ENCODE results near the gene ZCCHC12.

DNA sequence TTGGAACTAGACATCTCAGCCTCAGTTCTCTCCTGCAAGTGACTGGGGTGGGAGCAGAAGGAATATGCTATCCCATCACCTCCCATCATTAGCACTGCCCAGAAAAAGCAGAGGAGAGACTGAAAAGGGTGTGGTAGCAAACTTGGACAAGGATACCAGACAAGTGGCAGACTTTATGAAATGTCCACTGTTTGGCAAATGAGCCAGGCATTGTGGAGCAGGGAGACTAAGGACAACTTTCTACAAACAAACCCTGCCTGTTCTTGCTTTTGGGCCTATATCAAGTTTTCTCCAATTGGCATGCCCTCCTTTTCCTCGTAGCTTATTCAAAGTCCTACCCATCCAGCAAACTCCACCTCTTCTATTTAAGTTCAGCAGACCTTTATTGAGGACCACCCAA is 41.6 kb downstream of the ZCCHC12 start:
- TF ChIP-seq, protein P1, sequence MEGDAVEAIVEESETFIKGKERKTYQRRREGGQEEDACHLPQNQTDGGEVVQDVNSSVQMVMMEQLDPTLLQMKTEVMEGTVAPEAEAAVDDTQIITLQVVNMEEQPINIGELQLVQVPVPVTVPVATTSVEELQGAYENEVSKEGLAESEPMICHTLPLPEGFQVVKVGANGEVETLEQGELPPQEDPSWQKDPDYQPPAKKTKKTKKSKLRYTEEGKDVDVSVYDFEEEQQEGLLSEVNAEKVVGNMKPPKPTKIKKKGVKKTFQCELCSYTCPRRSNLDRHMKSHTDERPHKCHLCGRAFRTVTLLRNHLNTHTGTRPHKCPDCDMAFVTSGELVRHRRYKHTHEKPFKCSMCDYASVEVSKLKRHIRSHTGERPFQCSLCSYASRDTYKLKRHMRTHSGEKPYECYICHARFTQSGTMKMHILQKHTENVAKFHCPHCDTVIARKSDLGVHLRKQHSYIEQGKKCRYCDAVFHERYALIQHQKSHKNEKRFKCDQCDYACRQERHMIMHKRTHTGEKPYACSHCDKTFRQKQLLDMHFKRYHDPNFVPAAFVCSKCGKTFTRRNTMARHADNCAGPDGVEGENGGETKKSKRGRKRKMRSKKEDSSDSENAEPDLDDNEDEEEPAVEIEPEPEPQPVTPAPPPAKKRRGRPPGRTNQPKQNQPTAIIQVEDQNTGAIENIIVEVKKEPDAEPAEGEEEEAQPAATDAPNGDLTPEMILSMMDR (conservative IDR thresholded peaks at IDR 0.05 in 1 of 2, IDR thresholded peaks at IDR 0.05 in 1 of 2; ENCODE audit: extremely low read depth in 1 of 2, insufficient read depth in 1 of 2, low read depth in 1 of 2, low read length in 2 of 2) = no peak
- no peak for TF ChIP-seq EZH2 (IDR thresholded peaks at IDR 0.05; ENCODE audit: borderline replicate concordance, low read length)
